ENCODE measurements around the gene LRP8.

DNA sequence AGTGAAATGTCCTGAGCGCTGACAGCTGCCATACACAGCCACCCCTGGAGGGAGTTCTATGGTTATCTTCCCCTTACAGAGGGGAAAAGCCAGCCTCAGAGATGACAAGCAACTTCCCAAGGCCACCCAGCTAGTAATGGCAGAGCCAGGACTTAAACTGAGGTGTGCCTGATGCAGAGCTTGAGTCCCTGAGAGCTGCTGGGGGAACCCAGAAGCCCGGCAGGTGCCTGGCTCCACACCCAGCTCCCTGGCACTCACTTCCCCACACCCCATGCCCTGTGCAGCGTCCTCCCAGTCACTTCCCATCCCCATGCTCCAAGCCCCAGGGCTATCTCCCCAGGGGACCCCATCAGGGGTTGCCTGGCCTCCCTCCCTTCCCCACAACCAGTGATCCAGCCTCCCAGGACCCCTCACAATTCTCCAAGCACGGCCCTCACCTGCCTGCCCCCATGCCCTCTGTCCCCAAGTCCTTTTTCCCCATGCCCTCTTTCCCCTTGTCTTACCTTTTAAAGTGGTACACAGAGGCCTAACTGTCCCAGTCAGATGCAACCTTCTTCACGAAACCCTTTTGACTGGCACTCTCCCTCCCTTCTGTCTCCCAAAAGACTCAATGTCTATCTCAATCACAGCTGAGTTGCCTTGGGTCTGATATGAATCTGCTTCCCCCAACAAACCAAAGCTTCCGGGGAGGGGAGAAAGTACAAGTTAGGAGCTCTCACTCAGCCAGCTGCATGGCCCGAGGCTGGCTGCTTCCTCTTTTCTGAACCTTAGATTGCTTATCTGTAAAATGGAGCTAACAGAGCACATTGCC is 39.8 kb upstream of the LRP8 start:
- TF ChIP-seq EZH2 (IDR thresholded peaks at IDR 0.05) (no peak), EZH2phosphoT487 (IDR thresholded peaks at IDR 0.05) (no peak)
- TF ChIP-seq, protein P1, sequence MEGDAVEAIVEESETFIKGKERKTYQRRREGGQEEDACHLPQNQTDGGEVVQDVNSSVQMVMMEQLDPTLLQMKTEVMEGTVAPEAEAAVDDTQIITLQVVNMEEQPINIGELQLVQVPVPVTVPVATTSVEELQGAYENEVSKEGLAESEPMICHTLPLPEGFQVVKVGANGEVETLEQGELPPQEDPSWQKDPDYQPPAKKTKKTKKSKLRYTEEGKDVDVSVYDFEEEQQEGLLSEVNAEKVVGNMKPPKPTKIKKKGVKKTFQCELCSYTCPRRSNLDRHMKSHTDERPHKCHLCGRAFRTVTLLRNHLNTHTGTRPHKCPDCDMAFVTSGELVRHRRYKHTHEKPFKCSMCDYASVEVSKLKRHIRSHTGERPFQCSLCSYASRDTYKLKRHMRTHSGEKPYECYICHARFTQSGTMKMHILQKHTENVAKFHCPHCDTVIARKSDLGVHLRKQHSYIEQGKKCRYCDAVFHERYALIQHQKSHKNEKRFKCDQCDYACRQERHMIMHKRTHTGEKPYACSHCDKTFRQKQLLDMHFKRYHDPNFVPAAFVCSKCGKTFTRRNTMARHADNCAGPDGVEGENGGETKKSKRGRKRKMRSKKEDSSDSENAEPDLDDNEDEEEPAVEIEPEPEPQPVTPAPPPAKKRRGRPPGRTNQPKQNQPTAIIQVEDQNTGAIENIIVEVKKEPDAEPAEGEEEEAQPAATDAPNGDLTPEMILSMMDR (IDR thresholded peaks at IDR 0.05): no peak
